Measurements from ENCODE around the gene IRGC. TPM values are rescaled to one million over a fixed set of nuclear protein-coding genes. Genes with fewer than 3 reads are reported as not detected.

Gene IRGC
- total RNA-seq, 1 donor from 2014 or later = not detected

- H3K4me1 ChIP-seq = no peaks in the 10 kb centered on the region
- no peaks in the 10 kb centered on the region for H3K9me3 ChIP-seq
- intact Hi-C loops (cut with DNase I) = no loop called here
- TF ChIP-seq, protein P1, sequence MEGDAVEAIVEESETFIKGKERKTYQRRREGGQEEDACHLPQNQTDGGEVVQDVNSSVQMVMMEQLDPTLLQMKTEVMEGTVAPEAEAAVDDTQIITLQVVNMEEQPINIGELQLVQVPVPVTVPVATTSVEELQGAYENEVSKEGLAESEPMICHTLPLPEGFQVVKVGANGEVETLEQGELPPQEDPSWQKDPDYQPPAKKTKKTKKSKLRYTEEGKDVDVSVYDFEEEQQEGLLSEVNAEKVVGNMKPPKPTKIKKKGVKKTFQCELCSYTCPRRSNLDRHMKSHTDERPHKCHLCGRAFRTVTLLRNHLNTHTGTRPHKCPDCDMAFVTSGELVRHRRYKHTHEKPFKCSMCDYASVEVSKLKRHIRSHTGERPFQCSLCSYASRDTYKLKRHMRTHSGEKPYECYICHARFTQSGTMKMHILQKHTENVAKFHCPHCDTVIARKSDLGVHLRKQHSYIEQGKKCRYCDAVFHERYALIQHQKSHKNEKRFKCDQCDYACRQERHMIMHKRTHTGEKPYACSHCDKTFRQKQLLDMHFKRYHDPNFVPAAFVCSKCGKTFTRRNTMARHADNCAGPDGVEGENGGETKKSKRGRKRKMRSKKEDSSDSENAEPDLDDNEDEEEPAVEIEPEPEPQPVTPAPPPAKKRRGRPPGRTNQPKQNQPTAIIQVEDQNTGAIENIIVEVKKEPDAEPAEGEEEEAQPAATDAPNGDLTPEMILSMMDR (IDR thresholded peaks at IDR 0.05) = no peak
- H3K4me3 ChIP-seq = no peak overlapping the region
- no peaks in the 10 kb centered on the region for H3K27me3 ChIP-seq
- peaks cover 77 to 95% of the 10 kb centered on the region in 2 donors for H3K36me3 ChIP-seq
- no peak overlapping the region for H3K27ac ChIP-seq
- no peak for DNase-seq (ENCODE audit: low spot score in 2 of 2)
Measured at GRCh38 chr19:43735013-43735412, 19.1 kb downstream of the IRGC start.

GRCh38 chr19:43735957-43736356 is 20.1 kb downstream of the IRGC start:
- H3K36me3 ChIP-seq = peaks cover 80 to 95% of the 10 kb centered on the region in 2 donors

GRCh38 chr19:43738780-43739211 is 22.9 kb downstream of the IRGC start:
- intact Hi-C loops (cut with DNase I) = no loop called here

More at GRCh38 chr19:43735957-43736356, 20.1 kb downstream of the IRGC start:
- intact Hi-C loops (cut with DNase I) = no loop called here
- Histone ChIP-seq H3K4me1 (no peaks in the 10 kb centered on the region), H3K4me3 (no peak overlapping the region), H3K27ac (no peak overlapping the region), H3K27me3 (no peaks in the 10 kb centered on the region), H3K9me3 (no peaks in the 10 kb centered on the region)
- TF ChIP-seq, protein P1 (IDR thresholded peaks at IDR 0.05) = no peak
- no peak for DNase-seq (ENCODE audit: low spot score in 2 of 2)

GRCh38 chr19:43739439-43740235 is 23.8 kb downstream of the IRGC start:
- H3K9me3 ChIP-seq = no peaks in the 10 kb centered on the region
- H3K4me3 ChIP-seq = no peak overlapping the region
- intact Hi-C loops (cut with DNase I) = no loop called here
- no peaks in the 10 kb centered on the region for H3K27me3 ChIP-seq
- no peaks in the 10 kb centered on the region for H3K4me1 ChIP-seq
- H3K36me3 ChIP-seq = peaks cover 67 to 93% of the 10 kb centered on the region in 2 donors
- no peak overlapping the region for H3K27ac ChIP-seq
- no peak for DNase-seq (ENCODE audit: low spot score in 2 of 2)
- TF ChIP-seq, protein P1 (IDR thresholded peaks at IDR 0.05) = no peak

More at GRCh38 chr19:43738780-43739211, 22.9 kb downstream of the IRGC start:
- Histone ChIP-seq H3K36me3 (peaks cover 63 to 93% of the 10 kb centered on the region in 2 donors), H3K9me3 (no peaks in the 10 kb centered on the region), H3K4me3 (no peak overlapping the region), H3K4me1 (no peaks in the 10 kb centered on the region), H3K27ac (no peak overlapping the region), H3K27me3 (no peaks in the 10 kb centered on the region)
- DNase-seq (ENCODE audit: low spot score in 2 of 2) = no peak
- TF ChIP-seq, protein P1 (IDR thresholded peaks at IDR 0.05) = no peak

- H3K27me3 ChIP-seq = no peaks in the 10 kb centered on the region
- TF ChIP-seq, protein P1 (IDR thresholded peaks at IDR 0.05) = no peak
- no peaks in the 10 kb centered on the region for H3K4me1 ChIP-seq
- intact Hi-C loops (cut with DNase I) = no loop called here
- no peaks in the 10 kb centered on the region for H3K9me3 ChIP-seq
- DNase-seq (ENCODE audit: low spot score in 2 of 2) = no peak
- H3K4me3 ChIP-seq = no peak overlapping the region
- H3K36me3 ChIP-seq = peaks cover 73 to 94% of the 10 kb centered on the region in 2 donors
- no peak overlapping the region for H3K27ac ChIP-seq
Measured at GRCh38 chr19:43741075-43741825, 25.4 kb downstream of the IRGC start.

All from ascending aorta (tissue), 2 donors.